Mesendoderm (in vitro differentiated cells): Measurements from ENCODE around the gene TPRA1.

Experiments used
- DNase-seq: peaks from one replicate; pipeline ENCODE4 v3.0.0; 2013
- H2AK5ac ChIP-seq: 2 replicates; pipeline ENCODE4 v1.6.1; 2013; ENCODE audit warnings: low read length, inconsistent platforms
- H2BK120ac ChIP-seq: 2 replicates; pipeline ENCODE4 v1.6.1; 2013; ENCODE audit warnings: low read depth, mild to moderate bottlenecking, low read length, moderate library complexity, mixed read lengths
- H2BK15ac ChIP-seq: replicated peaks from 2 replicates; pipeline ENCODE4 v1.6.1; 2013; ENCODE audit warnings: low read depth, mild to moderate bottlenecking, moderate library complexity
- H2BK5ac ChIP-seq: 2 replicates; pipeline ENCODE4 v1.6.1; 2013; ENCODE audit warnings: low read length, inconsistent platforms
- H3K18ac ChIP-seq: 2 replicates; pipeline ENCODE4 v1.6.1; 2013; ENCODE audit warnings: mild to moderate bottlenecking, low read length, mixed read lengths
- H3K23ac ChIP-seq: one replicate; pipeline ENCODE4 v1.6.1; 2013; ENCODE audit warnings: low read length
- H3K27ac ChIP-seq: 2 replicates; pipeline ENCODE4 v1.5.1; 2013; ENCODE audit warnings: low read depth, mild to moderate bottlenecking, inconsistent platforms, low read length, moderate library complexity
- H3K27me3 ChIP-seq: 2 replicates; pipeline ENCODE4 v1.6.1; 2013; ENCODE audit warnings: low read length, control low read depth, mild to moderate bottlenecking, inconsistent platforms; ENCODE audit not compliant: insufficient read depth, poor library complexity
- H3K36me3 ChIP-seq: 2 replicates; pipeline ENCODE4 v1.6.1; 2013; ENCODE audit warnings: low read length, inconsistent platforms; ENCODE audit not compliant: control insufficient read depth, insufficient read depth
- H3K4ac ChIP-seq: one replicate; pipeline ENCODE4 v1.6.1; 2013; ENCODE audit warnings: low read depth, mild to moderate bottlenecking, low read length, moderate library complexity
- H3K4me1 ChIP-seq: 2 replicates; pipeline ENCODE4 v1.6.1; 2013; ENCODE audit warnings: low read depth, low read length, inconsistent platforms; ENCODE audit not compliant: control insufficient read depth
- H3K4me2 ChIP-seq: 2 replicates; pipeline ENCODE4 v1.6.1; 2013; ENCODE audit warnings: low read length
- H3K4me3 ChIP-seq: 2 replicates; pipeline ENCODE4 v1.5.1; 2013; ENCODE audit warnings: mild to moderate bottlenecking, low read length
- H3K56ac ChIP-seq: one replicate; pipeline ENCODE4 v1.6.1; 2013; ENCODE audit warnings: low read length
- H3K79me1 ChIP-seq: 2 replicates; pipeline ENCODE4 v1.6.1; 2013; ENCODE audit warnings: low read length, inconsistent platforms
- H3K79me2 ChIP-seq: 2 replicates; pipeline ENCODE4 v1.6.1; 2013; ENCODE audit warnings: mild to moderate bottlenecking, low read length; ENCODE audit not compliant: control insufficient read depth, insufficient read depth
- H3K9ac ChIP-seq: 2 replicates; pipeline ENCODE4 v1.6.1; 2013; ENCODE audit warnings: low read length, inconsistent platforms
- H4K5ac ChIP-seq: one replicate; pipeline ENCODE4 v1.6.1; 2013; ENCODE audit warnings: low read length
- H4K8ac ChIP-seq: one replicate; pipeline ENCODE4 v1.6.1; 2013; ENCODE audit warnings: low read depth, mild to moderate bottlenecking, control low read depth, low read length, moderate library complexity
- WGBS: extraction: QIAGEN DNeasy Blood & Tissue Kit; methylation state at CpG from one replicate; pipeline ENCODE4 v1.1.7; 2013; ENCODE audit warnings: low lambda C conversion rate, missing lambda C conversion rate; ENCODE audit not compliant: insufficient coverage; ENCODE audit errors: extremely low coverage; 5-methylcytosine and 5-hydroxymethylcytosine counted together

Gene TPRA1

GRCh38 chr3:127620637-127621375, 30.3 kb upstream of the TPRA1 start:
- Histone ChIP-seq H2AK5ac (no peak overlapping the region), H3K4me3 (no peak overlapping the region), H3K4me1 (no peaks in the 10 kb centered on the region), H3K23ac (no peak overlapping the region), H3K56ac (no peak overlapping the region), H3K4ac (no peak overlapping the region), H3K79me1 (no peaks in the 10 kb centered on the region), H2BK120ac (no peak overlapping the region), H3K79me2 (no peaks in the 10 kb centered on the region), H4K8ac (no peak overlapping the region), H3K27me3 (no peaks in the 10 kb centered on the region), H3K36me3 (peaks cover 36% of the 10 kb centered on the region), H3K27ac (no peak overlapping the region), H3K4me2 (no peak overlapping the region), H2BK5ac (no peak overlapping the region), H3K18ac (no peak overlapping the region), H4K5ac (no peak overlapping the region), H3K9ac (no peak overlapping the region), H2BK15ac (no peak overlapping the region)
- WGBS, result no CpG with 5 or more reads among the region's 32 CpGs
- DNase-seq, result no peak

GRCh38 chr3:127618891-127619290, 28.4 kb upstream of the TPRA1 start:
- no peak overlapping the region for H2BK15ac ChIP-seq
- no peak overlapping the region for H3K4me2 ChIP-seq
- H2BK120ac ChIP-seq, result no peak overlapping the region
- peaks cover 4% of the 10 kb centered on the region for H3K79me1 ChIP-seq
- no peak overlapping the region for H3K23ac ChIP-seq
- H3K27me3 ChIP-seq, result no peaks in the 10 kb centered on the region
- no CpG with 5 or more reads among the region's 11 CpGs for WGBS
- no peaks in the 10 kb centered on the region for H3K79me2 ChIP-seq
- H3K4me1 ChIP-seq, result no peaks in the 10 kb centered on the region
- no peak overlapping the region for H3K4me3 ChIP-seq
- no peak overlapping the region for H3K4ac ChIP-seq
- H4K8ac ChIP-seq, result no peak overlapping the region
- no peak overlapping the region for H3K56ac ChIP-seq
- no peak overlapping the region for H2AK5ac ChIP-seq
- no peak overlapping the region for H2BK5ac ChIP-seq
- H3K9ac ChIP-seq, result no peak overlapping the region
- no peak overlapping the region for H4K5ac ChIP-seq
- no peak overlapping the region for H3K18ac ChIP-seq
- no peak overlapping the region for H3K27ac ChIP-seq
- H3K36me3 ChIP-seq, result peaks cover 40% of the 10 kb centered on the region
- no peak for DNase-seq

GRCh38 chr3:127616836-127617605, 26.5 kb upstream of the TPRA1 start:
- H2BK120ac ChIP-seq, result no peak overlapping the region
- no peak overlapping the region for H3K56ac ChIP-seq
- no peak overlapping the region for H2BK15ac ChIP-seq
- no peak overlapping the region for H3K4ac ChIP-seq
- H3K18ac ChIP-seq, result no peak overlapping the region
- no peaks in the 10 kb centered on the region for H3K4me1 ChIP-seq
- no peak overlapping the region for H3K4me3 ChIP-seq
- no peak overlapping the region for H3K4me2 ChIP-seq
- no peak overlapping the region for H4K5ac ChIP-seq
- H3K27me3 ChIP-seq, result no peaks in the 10 kb centered on the region
- peaks cover 45% of the 10 kb centered on the region for H3K36me3 ChIP-seq
- H3K79me1 ChIP-seq, result peaks cover 7% of the 10 kb centered on the region
- H3K79me2 ChIP-seq, result no peaks in the 10 kb centered on the region
- no peak overlapping the region for H3K23ac ChIP-seq
- DNase-seq, result no peak
- H2BK5ac ChIP-seq, result no peak overlapping the region
- no peak overlapping the region for H4K8ac ChIP-seq
- no CpG with 5 or more reads among the region's 26 CpGs for WGBS
- H3K9ac ChIP-seq, result no peak overlapping the region
- H2AK5ac ChIP-seq, result no peak overlapping the region
- no peak overlapping the region for H3K27ac ChIP-seq

- Histone ChIP-seq H3K56ac (no peak overlapping the region), H3K27ac (no peak overlapping the region), H4K8ac (no peak overlapping the region)
Observed at GRCh38 chr3:127615631-127616305, 25.2 kb upstream of the TPRA1 start.

GRCh38 chr3:127614928-127615589, 24.5 kb upstream of the TPRA1 start:
- no peak overlapping the region for H3K18ac ChIP-seq
- H3K36me3 ChIP-seq, result peaks cover 36% of the 10 kb centered on the region
- no peak overlapping the region for H3K56ac ChIP-seq
- H2BK5ac ChIP-seq, result no peak overlapping the region
- no peak overlapping the region for H4K8ac ChIP-seq
- no peaks in the 10 kb centered on the region for H3K27me3 ChIP-seq
- H2AK5ac ChIP-seq, result no peak overlapping the region
- no peaks in the 10 kb centered on the region for H3K79me2 ChIP-seq
- no peak overlapping the region for H3K4me3 ChIP-seq
- no peak overlapping the region for H3K23ac ChIP-seq
- no peak overlapping the region for H3K27ac ChIP-seq
- H2BK120ac ChIP-seq, result no peak overlapping the region
- H4K5ac ChIP-seq, result no peak overlapping the region
- no peak overlapping the region for H2BK15ac ChIP-seq
- peaks cover 9% of the 10 kb centered on the region for H3K79me1 ChIP-seq
- H3K9ac ChIP-seq, result no peak overlapping the region
- no CpG with 5 or more reads among the region's 4 CpGs for WGBS
- DNase-seq, result no peak
- no peaks in the 10 kb centered on the region for H3K4me1 ChIP-seq
- H3K4ac ChIP-seq, result no peak overlapping the region
- H3K4me2 ChIP-seq, result no peak overlapping the region

More at GRCh38 chr3:127615631-127616305, 25.2 kb upstream of the TPRA1 start:
- no peak overlapping the region for H2BK15ac ChIP-seq
- peaks cover 7% of the 10 kb centered on the region for H3K79me1 ChIP-seq
- H3K27me3 ChIP-seq, result no peaks in the 10 kb centered on the region
- no peak overlapping the region for H3K4me3 ChIP-seq
- no peak overlapping the region for H2AK5ac ChIP-seq
- H2BK120ac ChIP-seq, result no peak overlapping the region
- no peak for DNase-seq
- H4K5ac ChIP-seq, result no peak overlapping the region
- peaks cover 36% of the 10 kb centered on the region for H3K36me3 ChIP-seq
- no peak overlapping the region for H3K23ac ChIP-seq
- no peaks in the 10 kb centered on the region for H3K79me2 ChIP-seq
- no peak overlapping the region for H3K4ac ChIP-seq
- no peak overlapping the region for H3K18ac ChIP-seq
- no peaks in the 10 kb centered on the region for H3K4me1 ChIP-seq
- H2BK5ac ChIP-seq, result no peak overlapping the region
- H3K4me2 ChIP-seq, result no peak overlapping the region
- H3K9ac ChIP-seq, result no peak overlapping the region
- WGBS, result no CpG with 5 or more reads among the region's 6 CpGs
